SKM-1 (cell line): ENCODE data around the gene GCK.

Experiments
- DNase-seq: peaks from one replicate; lab custom pipeline; 2025; ENCODE audit not compliant: unreplicated experiment; lab: John Stamatoyannopoulos, UW

Gene GCK

GRCh38 chr7:44122529-44122928, 66.7 kb downstream of the GCK start:
- no peak for DNase-seq

GRCh38 chr7:44121761-44122420, 67.3 kb downstream of the GCK start:
- DNase-seq, result no peak

GRCh38 chr7:44120395-44120794, 68.8 kb downstream of the GCK start:
- no peak for DNase-seq

- DNase-seq, result no peak
Observed at GRCh38 chr7:44119829-44120380, 69.3 kb downstream of the GCK start.

- DNase-seq, result no peak
Observed at GRCh38 chr7:44117801-44118429, 71.3 kb downstream of the GCK start.

GRCh38 chr7:44116789-44117666, 72.2 kb downstream of the GCK start:
- no peak for DNase-seq

- DNase-seq, result no peak
Observed at GRCh38 chr7:44116087-44116788, 73.0 kb downstream of the GCK start.

GRCh38 chr7:44114586-44115310, 74.5 kb downstream of the GCK start:
- no peak for DNase-seq

- no peak for DNase-seq
Observed at GRCh38 chr7:44113764-44114354, 75.4 kb downstream of the GCK start.

- no peak for DNase-seq
Observed at GRCh38 chr7:44112997-44113763, 76.1 kb downstream of the GCK start.

GRCh38 chr7:44112231-44112996, 76.8 kb downstream of the GCK start:
- DNase-seq, result no peak

- no peak for DNase-seq
Observed at GRCh38 chr7:44111761-44112160, 77.5 kb downstream of the GCK start.

- DNase-seq, result no peak
Observed at GRCh38 chr7:44110719-44111635, 78.3 kb downstream of the GCK start.

GRCh38 chr7:44109991-44110390, 79.2 kb downstream of the GCK start:
- DNase-seq, result no peak

GRCh38 chr7:44108768-44109750, 80.2 kb downstream of the GCK start:
- DNase-seq, result no peak
